Measurements from ENCODE around the gene PTPRM.

GRCh38 chr18:8117006-8117371 is 549.9 kb downstream of the PTPRM start:
- TF ChIP-seq CTCF (IDR thresholded peaks at IDR 0.05; ENCODE audit: low read length), result no peak
- no peak for TF ChIP-seq EZH2 (optimal IDR thresholded peaks at IDR 0.05; ENCODE audit: low read depth, low read length)
